ENCODE data around the gene WWOX. TPM values are rescaled to one million over a fixed set of nuclear protein-coding genes. Genes with fewer than 3 reads are reported as not detected.

Gene WWOX
- total RNA-seq, 1 experiment from 2014 or later, result 15.6 TPM

DNA sequence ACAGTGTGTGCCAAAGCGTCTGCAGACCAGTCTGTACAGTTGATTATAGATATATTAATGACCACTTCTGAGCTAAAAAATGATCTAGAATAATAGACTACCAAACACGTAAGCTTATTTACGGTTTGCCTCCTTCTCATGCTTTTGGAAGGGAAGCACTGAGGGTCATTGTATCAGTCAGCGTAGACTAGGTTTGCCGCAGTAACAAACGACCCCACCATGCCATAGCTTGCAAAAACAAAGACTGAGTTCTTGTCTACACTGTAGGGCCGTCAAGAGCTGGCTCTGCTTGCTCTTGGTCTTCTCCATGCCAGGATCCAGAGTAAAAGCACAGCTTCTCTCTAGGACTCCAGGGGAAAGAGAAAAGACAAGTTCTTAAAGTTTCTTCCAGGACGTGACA is 820.4 kb downstream of the WWOX start:
- Histone ChIP-seq H2BK15ac (ENCODE audit: low read depth, low read length) (no peak overlapping the region), H3K9me3 (ENCODE audit: control insufficient read depth, low read depth, low read length) (peaks cover 27% of the 10 kb centered on the region), H3K56ac (ENCODE audit: insufficient read length, low read depth, low read length) (no peak overlapping the region), H3K14ac (ENCODE audit: insufficient read depth, low read length) (no peak overlapping the region), H3K27ac (ENCODE audit: insufficient read length, low read depth, low read length) (no peak overlapping the region), H2BK12ac (ENCODE audit: insufficient read length, low read depth, low read length) (no peak overlapping the region), H3K18ac (ENCODE audit: insufficient read length, low read depth, low read length) (no peak overlapping the region), H3K4me1 (ENCODE audit: insufficient read depth, low read length) (peaks cover 3% of the 10 kb centered on the region; the same call in 1 of the 2 replicates), H3K27me3 (ENCODE audit: insufficient read depth, low read length) (no peaks in the 10 kb centered on the region), H2BK120ac (ENCODE audit: low read depth, low read length, poor library complexity, severe bottlenecking) (no peak overlapping the region), H4K8ac (replicated peaks; ENCODE audit: insufficient read length, low read depth, low read length) (no peak overlapping the region), H4K91ac (ENCODE audit: insufficient read length, low read depth, low read length) (no peak overlapping the region), H3K79me2 (ENCODE audit: insufficient read depth, low read length) (0 out of 2 replicates have a peak, but pooled peaks cover 2% of the 10 kb centered on the region), H3K9ac (ENCODE audit: extremely low read depth, insufficient read length, low read length) (no peak overlapping the region), H3K23ac (ENCODE audit: insufficient read length, low read depth, low read length) (no peak overlapping the region), H3T11ph (ENCODE audit: low read length) (no peak overlapping the region), H2BK5ac (ENCODE audit: insufficient read length, low read length) (no peak overlapping the region), H3K4ac (ENCODE audit: low read depth, low read length) (no peak overlapping the region), H2AFZ (ENCODE audit: low read length) (no peak overlapping the region), H2AK5ac (ENCODE audit: insufficient read length, low read length) (no peak overlapping the region), H2BK20ac (ENCODE audit: low read depth, low read length, poor library complexity, severe bottlenecking) (no peak overlapping the region), H3K4me2 (ENCODE audit: insufficient read depth, insufficient read length, low read length) (no peak overlapping the region), H4K5ac (ENCODE audit: insufficient read length, low read depth, low read length) (no peak overlapping the region), H3K23me2 (ENCODE audit: insufficient read length, low read depth, low read length, poor library complexity, severe bottlenecking) (no peaks in the 10 kb centered on the region), H4K20me1 (ENCODE audit: control insufficient read depth, insufficient read depth, insufficient read length) (no peaks in the 10 kb centered on the region), H3K79me1 (ENCODE audit: insufficient read depth, low read depth, low read length, poor library complexity, severe bottlenecking) (no peaks in the 10 kb centered on the region)
- peaks cover 16 to 29% (median 23%) of the 10 kb centered on the region in 3 experiments for H3K36me3 Mint-ChIP-seq (ENCODE audit: insufficient read depth in 1 of 3, low read depth in 3 of 3)
- no peak overlapping the region for H3K27ac Mint-ChIP-seq
- peaks cover 12 to 13% of the 10 kb centered on the region in 2 experiments; a peak in 3 of 4 replicates for H3K4me1 Mint-ChIP-seq
- peaks cover 39 to 43% of the 10 kb centered on the region in 2 experiments for H3K9me3 Mint-ChIP-seq
- DNase-seq, result no peak
- TF ChIP-seq, protein P1, sequence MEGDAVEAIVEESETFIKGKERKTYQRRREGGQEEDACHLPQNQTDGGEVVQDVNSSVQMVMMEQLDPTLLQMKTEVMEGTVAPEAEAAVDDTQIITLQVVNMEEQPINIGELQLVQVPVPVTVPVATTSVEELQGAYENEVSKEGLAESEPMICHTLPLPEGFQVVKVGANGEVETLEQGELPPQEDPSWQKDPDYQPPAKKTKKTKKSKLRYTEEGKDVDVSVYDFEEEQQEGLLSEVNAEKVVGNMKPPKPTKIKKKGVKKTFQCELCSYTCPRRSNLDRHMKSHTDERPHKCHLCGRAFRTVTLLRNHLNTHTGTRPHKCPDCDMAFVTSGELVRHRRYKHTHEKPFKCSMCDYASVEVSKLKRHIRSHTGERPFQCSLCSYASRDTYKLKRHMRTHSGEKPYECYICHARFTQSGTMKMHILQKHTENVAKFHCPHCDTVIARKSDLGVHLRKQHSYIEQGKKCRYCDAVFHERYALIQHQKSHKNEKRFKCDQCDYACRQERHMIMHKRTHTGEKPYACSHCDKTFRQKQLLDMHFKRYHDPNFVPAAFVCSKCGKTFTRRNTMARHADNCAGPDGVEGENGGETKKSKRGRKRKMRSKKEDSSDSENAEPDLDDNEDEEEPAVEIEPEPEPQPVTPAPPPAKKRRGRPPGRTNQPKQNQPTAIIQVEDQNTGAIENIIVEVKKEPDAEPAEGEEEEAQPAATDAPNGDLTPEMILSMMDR (conservative IDR thresholded peaks at IDR 0.05), result no peak
- no peaks in the 10 kb centered on the region for H3K27me3 Mint-ChIP-seq (ENCODE audit: low read depth)
- WGBS (ENCODE audit: extremely low coverage, insufficient read length, low lambda C conversion rate), result no CpG with 5 or more reads among the region's 8 CpGs
- H3K4me3 Mint-ChIP-seq, result no peak overlapping the region
